ENCODE results near the gene CSDE1. TPM values are rescaled to one million over a fixed set of nuclear protein-coding genes. Genes with fewer than 3 reads are reported as not detected.

CSDE1 gene
- total and polyA plus RNA-seq, 3 donors from 2014 or later, result 354 to 495 (median 488) TPM

DNA sequence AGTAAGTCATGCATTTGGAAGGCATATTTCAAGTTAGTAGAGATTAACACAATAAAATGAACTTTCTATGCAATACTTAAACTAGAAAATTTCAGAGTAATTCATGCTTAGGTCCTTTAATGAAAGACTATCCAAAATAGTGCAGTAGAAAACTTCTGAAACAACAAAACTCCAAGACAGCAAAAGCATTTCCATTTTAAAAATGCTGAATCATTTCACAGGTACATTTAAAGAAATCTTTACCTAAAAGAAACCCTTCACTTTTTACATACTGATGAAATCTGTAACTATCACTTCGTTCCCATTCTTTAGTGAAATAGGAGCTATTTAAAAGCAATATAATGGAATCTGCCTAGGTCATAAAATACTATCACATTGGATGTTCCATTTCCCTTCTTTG lies 17.5 kb downstream of the CSDE1 start:
- no peak for DNase-seq
- no peaks in the 10 kb centered on the region for H3K9me3 ChIP-seq
- H3K27me3 ChIP-seq, result no peaks in the 10 kb centered on the region
- H3K36me3 ChIP-seq (ENCODE audit: low read depth, missing control alignments), result no peaks in the 10 kb centered on the region
- no peaks in the 10 kb centered on the region for H3K4me1 ChIP-seq
- no peak overlapping the region for H3K4me3 ChIP-seq
- intact Hi-C loops (cut with DNase I; ENCODE audit: low total_unique reads), result no loop called here
- no peak overlapping the region for H3K27ac ChIP-seq
- 91 to 94% methylated on average over 1 of the region's 1 CpG for WGBS, 2 donors
- TF ChIP-seq, protein P1, sequence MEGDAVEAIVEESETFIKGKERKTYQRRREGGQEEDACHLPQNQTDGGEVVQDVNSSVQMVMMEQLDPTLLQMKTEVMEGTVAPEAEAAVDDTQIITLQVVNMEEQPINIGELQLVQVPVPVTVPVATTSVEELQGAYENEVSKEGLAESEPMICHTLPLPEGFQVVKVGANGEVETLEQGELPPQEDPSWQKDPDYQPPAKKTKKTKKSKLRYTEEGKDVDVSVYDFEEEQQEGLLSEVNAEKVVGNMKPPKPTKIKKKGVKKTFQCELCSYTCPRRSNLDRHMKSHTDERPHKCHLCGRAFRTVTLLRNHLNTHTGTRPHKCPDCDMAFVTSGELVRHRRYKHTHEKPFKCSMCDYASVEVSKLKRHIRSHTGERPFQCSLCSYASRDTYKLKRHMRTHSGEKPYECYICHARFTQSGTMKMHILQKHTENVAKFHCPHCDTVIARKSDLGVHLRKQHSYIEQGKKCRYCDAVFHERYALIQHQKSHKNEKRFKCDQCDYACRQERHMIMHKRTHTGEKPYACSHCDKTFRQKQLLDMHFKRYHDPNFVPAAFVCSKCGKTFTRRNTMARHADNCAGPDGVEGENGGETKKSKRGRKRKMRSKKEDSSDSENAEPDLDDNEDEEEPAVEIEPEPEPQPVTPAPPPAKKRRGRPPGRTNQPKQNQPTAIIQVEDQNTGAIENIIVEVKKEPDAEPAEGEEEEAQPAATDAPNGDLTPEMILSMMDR (IDR thresholded peaks at IDR 0.05), result no peak
- TF ChIP-seq POLR2A (IDR thresholded peaks at IDR 0.05), result no peak

DNA sequence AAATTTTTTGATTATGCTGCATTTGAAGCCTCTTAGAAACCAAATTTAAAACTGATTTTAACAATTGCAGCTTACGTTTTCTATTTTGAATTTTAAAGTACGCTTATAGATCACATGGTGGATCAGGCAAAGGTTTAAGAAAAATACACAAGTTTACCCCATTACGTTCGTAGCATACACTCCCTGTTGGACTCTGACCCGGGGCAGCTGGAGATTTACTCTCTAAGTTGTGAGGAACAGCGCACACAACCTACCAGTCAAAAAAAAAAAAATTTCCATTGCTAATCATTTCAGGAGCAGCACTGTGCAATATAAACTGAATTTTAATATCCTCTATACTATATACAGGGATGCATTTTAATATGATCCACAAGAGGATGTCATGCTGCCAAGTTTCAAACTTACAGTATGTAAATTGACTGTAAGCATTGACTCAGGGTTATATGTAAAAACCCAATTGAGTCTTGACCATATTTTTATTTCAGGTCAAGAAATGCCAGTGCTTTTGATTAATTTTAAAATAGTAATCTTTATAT lies 20.4 kb downstream of the CSDE1 start:
- no peak for TF ChIP-seq POLR2A (IDR thresholded peaks at IDR 0.05)
- TF ChIP-seq, protein P1 (IDR thresholded peaks at IDR 0.05), result no peak
- intact Hi-C loops (cut with DNase I; ENCODE audit: low total_unique reads), result no loop called here
- WGBS, 2 donors, result 95 to 96% methylated on average over 6 of the region's 6 CpGs
- Histone ChIP-seq H3K4me3 (no peak overlapping the region), H3K4me1 (no peaks in the 10 kb centered on the region), H3K9me3 (no peaks in the 10 kb centered on the region), H3K36me3 (ENCODE audit: low read depth, missing control alignments) (no peaks in the 10 kb centered on the region), H3K27me3 (no peaks in the 10 kb centered on the region), H3K27ac (no peak overlapping the region)
- no peak for DNase-seq

DNA sequence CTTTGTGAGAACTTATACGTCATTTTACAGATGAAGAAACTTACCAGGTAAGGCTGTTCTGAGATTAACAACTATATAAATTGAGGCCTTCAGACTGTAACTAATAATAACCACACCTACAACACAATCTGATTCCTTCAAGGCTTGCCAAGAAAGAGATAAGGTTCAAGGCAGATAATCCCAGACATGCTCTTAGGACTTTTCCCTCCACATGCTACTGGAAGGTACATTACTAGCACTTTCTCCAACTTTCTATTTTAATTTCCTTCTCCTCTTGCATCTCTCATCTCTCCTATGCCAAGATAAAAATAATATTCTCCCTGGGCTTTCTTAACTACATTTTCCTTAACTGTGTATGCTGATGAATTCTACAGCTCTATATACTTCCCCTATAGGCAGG lies 22.3 kb downstream of the CSDE1 start:
- H3K4me3 ChIP-seq, result no peak overlapping the region
- 80 to 88% methylated on average over 1 of the region's 1 CpG for WGBS, 2 donors
- no peaks in the 10 kb centered on the region for H3K9me3 ChIP-seq
- no peak for DNase-seq
- no peak overlapping the region for H3K27ac ChIP-seq
- H3K36me3 ChIP-seq (ENCODE audit: low read depth, missing control alignments), result no peaks in the 10 kb centered on the region
- intact Hi-C loops (cut with DNase I; ENCODE audit: low total_unique reads), result no loop called here
- H3K4me1 ChIP-seq, result no peaks in the 10 kb centered on the region
- no peak for TF ChIP-seq POLR2A (IDR thresholded peaks at IDR 0.05)
- TF ChIP-seq, protein P1 (IDR thresholded peaks at IDR 0.05), result no peak
- H3K27me3 ChIP-seq, result no peaks in the 10 kb centered on the region

DNA sequence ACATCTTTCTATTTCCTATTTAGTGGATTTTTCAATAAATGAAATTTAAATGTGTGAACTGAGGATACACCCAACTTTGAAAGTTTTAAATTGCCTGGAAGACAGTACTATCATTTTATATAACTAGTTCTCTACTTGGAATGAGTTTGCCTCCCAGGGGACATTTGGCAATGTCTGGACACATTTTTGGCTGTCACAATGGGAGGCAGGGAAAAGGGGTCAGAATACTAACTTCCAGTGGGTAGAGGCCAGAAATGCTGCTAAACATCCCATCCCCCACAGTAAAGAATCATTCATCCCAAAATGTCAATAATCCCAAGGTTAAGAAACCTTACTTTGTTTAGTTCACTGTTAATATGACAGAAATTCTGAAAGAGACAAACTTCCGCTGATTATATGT lies 28.0 kb downstream of the CSDE1 start:
- Histone ChIP-seq H3K27me3 (no peaks in the 10 kb centered on the region), H3K4me1 (no peaks in the 10 kb centered on the region), H3K4me3 (no peak overlapping the region), H3K9me3 (no peaks in the 10 kb centered on the region), H3K36me3 (ENCODE audit: low read depth, missing control alignments) (no peaks in the 10 kb centered on the region), H3K27ac (no peak overlapping the region)
- TF ChIP-seq POLR2A (IDR thresholded peaks at IDR 0.05), result no peak
- TF ChIP-seq, protein P1 (IDR thresholded peaks at IDR 0.05), result no peak
- DNase-seq, result no peak
- intact Hi-C loops (cut with DNase I; ENCODE audit: low total_unique reads), result no loop called here
- 90 to 96% methylated on average over 1 of the region's 1 CpG for WGBS, 2 donors

DNA sequence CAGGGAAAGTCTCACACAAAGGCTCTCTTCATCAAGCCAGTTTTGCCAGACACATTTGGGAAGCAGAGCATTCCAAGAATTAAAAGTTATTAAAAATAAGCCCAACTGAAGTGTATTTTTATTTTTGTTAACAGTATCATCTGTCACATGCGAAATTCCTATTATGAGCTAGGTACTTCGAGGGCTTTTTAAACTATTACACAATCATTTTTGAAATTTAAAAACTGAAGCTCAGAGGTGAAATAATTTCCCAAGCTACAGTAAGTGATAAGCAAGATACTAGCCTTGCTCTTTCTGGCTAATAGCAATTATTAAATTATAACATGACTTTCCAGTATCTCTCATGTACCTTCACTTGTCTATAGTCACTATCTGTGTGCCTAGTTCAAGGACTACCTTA lies 29.2 kb downstream of the CSDE1 start:
- no peak for TF ChIP-seq POLR2A (IDR thresholded peaks at IDR 0.05)
- 90 to 94% methylated on average over 2 of the region's 2 CpGs for WGBS, 2 donors

More for the DNA sequence above, 29.2 kb downstream of the CSDE1 start:
- Histone ChIP-seq H3K27ac (no peak overlapping the region), H3K4me1 (no peaks in the 10 kb centered on the region), H3K36me3 (ENCODE audit: low read depth, missing control alignments) (no peaks in the 10 kb centered on the region), H3K27me3 (no peaks in the 10 kb centered on the region), H3K4me3 (no peak overlapping the region), H3K9me3 (no peaks in the 10 kb centered on the region)
- no peak for DNase-seq
- intact Hi-C loops (cut with DNase I; ENCODE audit: low total_unique reads), result no loop called here
